ENCODE results near the gene SCUBE3. TPM values are rescaled to one million over a fixed set of nuclear protein-coding genes. Genes with fewer than 3 reads are reported as not detected.

SCUBE3 gene
- total and polyA plus RNA-seq, 2 donors (not counting 1 experiment from before 2014, with no cell fraction given): not detected

DNA sequence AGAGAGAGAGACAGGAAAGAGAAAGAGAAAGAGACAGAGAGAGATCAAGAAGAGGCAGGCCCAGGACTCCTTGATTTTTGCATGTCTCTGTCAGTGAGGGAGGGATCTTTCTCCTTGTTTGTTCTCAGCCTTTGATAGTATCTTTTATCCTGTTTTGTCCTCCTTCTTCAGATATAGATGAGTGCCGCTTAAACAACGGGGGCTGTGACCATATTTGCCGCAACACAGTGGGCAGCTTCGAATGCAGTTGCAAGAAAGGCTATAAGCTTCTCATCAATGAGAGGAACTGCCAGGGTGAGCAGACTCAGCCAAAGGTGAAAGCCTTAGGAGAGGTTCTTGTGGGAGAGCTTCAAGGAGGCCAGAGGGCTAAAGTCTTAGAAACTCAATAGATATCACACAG, 25.8 kb downstream of the SCUBE3 start:
- Histone ChIP-seq H3K27ac (ENCODE audit: low read length in 2 of 2) (no peak overlapping the region), H2AFZ (ENCODE audit: insufficient read depth, low read depth, low read length, poor library complexity, severe bottlenecking) (no peak overlapping the region)
- no peak for ATAC-seq (ENCODE audit: low read depth)

More for the DNA sequence above, 25.8 kb downstream of the SCUBE3 start:
- no peak overlapping the region for H3K27ac Mint-ChIP-seq
- H4K20me1 ChIP-seq (ENCODE audit: control insufficient read depth, insufficient read depth, low read length, poor library complexity, severe bottlenecking): no peaks in the 10 kb centered on the region
- no peaks in the 10 kb centered on the region for H3K27me3 ChIP-seq (replicated peaks in 1 of 4; ENCODE audit: control extremely low read depth in 1 of 4, control insufficient read depth in 3 of 4, insufficient read depth in 4 of 4, low read length in 3 of 4)
- H3K36me3 ChIP-seq (replicated peaks in 1 of 2; ENCODE audit: control extremely low read depth in 1 of 2, control insufficient read depth in 1 of 2, extremely low read depth in 1 of 2, insufficient read depth in 2 of 2, low read length in 1 of 2): peaks cover 0 to 6% of the 10 kb centered on the region in 2 experiments
- H3K4me1 Mint-ChIP-seq: no peaks in the 10 kb centered on the region
- H3K27me3 Mint-ChIP-seq: no peaks in the 10 kb centered on the region
- H3K4me3 ChIP-seq (ENCODE audit: control extremely low read depth in 1 of 5, extremely low read depth in 1 of 5, insufficient read depth in 1 of 5, low read depth in 2 of 5, low read length in 4 of 5): no peak overlapping the region
- 100% methylated on average over 3 of the region's 4 CpGs for WGBS (ENCODE audit: insufficient coverage)
- no peak for TF ChIP-seq EZH2 (IDR thresholded peaks at IDR 0.05; ENCODE audit: borderline replicate concordance, insufficient read depth, low read depth, low read length, poor library complexity, severe bottlenecking)
- TF ChIP-seq, protein P1, sequence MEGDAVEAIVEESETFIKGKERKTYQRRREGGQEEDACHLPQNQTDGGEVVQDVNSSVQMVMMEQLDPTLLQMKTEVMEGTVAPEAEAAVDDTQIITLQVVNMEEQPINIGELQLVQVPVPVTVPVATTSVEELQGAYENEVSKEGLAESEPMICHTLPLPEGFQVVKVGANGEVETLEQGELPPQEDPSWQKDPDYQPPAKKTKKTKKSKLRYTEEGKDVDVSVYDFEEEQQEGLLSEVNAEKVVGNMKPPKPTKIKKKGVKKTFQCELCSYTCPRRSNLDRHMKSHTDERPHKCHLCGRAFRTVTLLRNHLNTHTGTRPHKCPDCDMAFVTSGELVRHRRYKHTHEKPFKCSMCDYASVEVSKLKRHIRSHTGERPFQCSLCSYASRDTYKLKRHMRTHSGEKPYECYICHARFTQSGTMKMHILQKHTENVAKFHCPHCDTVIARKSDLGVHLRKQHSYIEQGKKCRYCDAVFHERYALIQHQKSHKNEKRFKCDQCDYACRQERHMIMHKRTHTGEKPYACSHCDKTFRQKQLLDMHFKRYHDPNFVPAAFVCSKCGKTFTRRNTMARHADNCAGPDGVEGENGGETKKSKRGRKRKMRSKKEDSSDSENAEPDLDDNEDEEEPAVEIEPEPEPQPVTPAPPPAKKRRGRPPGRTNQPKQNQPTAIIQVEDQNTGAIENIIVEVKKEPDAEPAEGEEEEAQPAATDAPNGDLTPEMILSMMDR (IDR thresholded peaks at IDR 0.05): no peak
- intact Hi-C loops (cut with micrococcal nuclease): no loop called here
- H3K9me3 Mint-ChIP-seq (ENCODE audit: insufficient read depth): peaks cover 4% of the 10 kb centered on the region
- no peak for DNase-seq
- peaks cover 8% of the 10 kb centered on the region for H3K79me2 ChIP-seq (ENCODE audit: control insufficient read depth, insufficient read depth, low read length)
- H3K9me3 ChIP-seq (ENCODE audit: control extremely low read depth in 1 of 3, control insufficient read depth in 2 of 3, insufficient read depth in 1 of 3, low read length in 2 of 3): peaks cover 0 to 7% (median 0%) of the 10 kb centered on the region in 3 donors
- no peaks in the 10 kb centered on the region for H3K4me1 ChIP-seq (ENCODE audit: control insufficient read depth in 2 of 2, insufficient read depth in 2 of 2, low read length in 2 of 2)
- H3K4me3 Mint-ChIP-seq: no peak overlapping the region
- ChIA-PET CTCF (interaction anchor here (1.2 to 3.7 kb wide), 5 partner anchors 9 to 33 kb away, joined by 4 to 30 read pairs (median 15); partner anchors contain the start of gene ZNF76), POLR2A (interaction anchor here (0.7 kb wide), 1 partner anchor 190 kb away, joined by 5 read pairs; no protein-coding TSS in a partner anchor)
- H3K4me2 ChIP-seq (replicated peaks; ENCODE audit: low read depth, low read length, poor library complexity, severe bottlenecking): no peak overlapping the region
- no peak overlapping the region for H3K9ac ChIP-seq (ENCODE audit: low read length)

Data from B cell (primary cell).